ENCODE data around the gene TFB1M.

GRCh38 chr6:155313602-155314091, 637 bp downstream of the TFB1M start:
- TF ChIP-seq CTCF (IDR thresholded peaks at IDR 0.05; ENCODE audit: low read length), result no peak
- TF ChIP-seq EZH2phosphoT487 (IDR thresholded peaks at IDR 0.05; ENCODE audit: low read length), result no peak

Measured in MM.1S (cell line).